Effector memory CD4-positive, alpha-beta T cell (primary cell): ENCODE results near the gene GALC.

ENCODE experiments used
- DNase-seq, 3 donors: peaks; one replicate each; pipeline ENCODE4 v3.0.0-alpha.2; 2020
- H3K27ac ChIP-seq: 2 replicates; pipeline ENCODE4 v1.7.0; 2013; ENCODE audit warnings: mild to moderate bottlenecking, low read length, moderate library complexity; ENCODE audit not compliant: insufficient read depth, poor library complexity, severe bottlenecking
- H3K27me3 ChIP-seq: replicated peaks from 2 replicates; pipeline ENCODE4 v1.7.0; 2013; ENCODE audit warnings: mild to moderate bottlenecking, low read length; ENCODE audit not compliant: insufficient read depth, control insufficient read depth, poor library complexity, severe bottlenecking
- H3K36me3 ChIP-seq: 2 replicates; pipeline ENCODE4 v1.7.0; 2013; ENCODE audit warnings: mild to moderate bottlenecking, low read length, moderate library complexity; ENCODE audit not compliant: control insufficient read depth, insufficient read depth
- H3K4me1 ChIP-seq: 2 replicates; pipeline ENCODE4 v1.7.0; 2013; ENCODE audit warnings: low read length, mild to moderate bottlenecking; ENCODE audit not compliant: control insufficient read depth, insufficient read depth, poor library complexity, severe bottlenecking
- H3K4me3 ChIP-seq: 2 replicates; pipeline ENCODE4 v1.7.0; 2013; ENCODE audit warnings: low read length, low read depth, mild to moderate bottlenecking; ENCODE audit not compliant: insufficient read depth, poor library complexity, severe bottlenecking
- H3K9me3 ChIP-seq: 2 replicates; pipeline ENCODE4 v1.7.0; 2013; ENCODE audit warnings: mild to moderate bottlenecking, low read length, moderate library complexity; ENCODE audit not compliant: control insufficient read depth

GALC gene

DNA sequence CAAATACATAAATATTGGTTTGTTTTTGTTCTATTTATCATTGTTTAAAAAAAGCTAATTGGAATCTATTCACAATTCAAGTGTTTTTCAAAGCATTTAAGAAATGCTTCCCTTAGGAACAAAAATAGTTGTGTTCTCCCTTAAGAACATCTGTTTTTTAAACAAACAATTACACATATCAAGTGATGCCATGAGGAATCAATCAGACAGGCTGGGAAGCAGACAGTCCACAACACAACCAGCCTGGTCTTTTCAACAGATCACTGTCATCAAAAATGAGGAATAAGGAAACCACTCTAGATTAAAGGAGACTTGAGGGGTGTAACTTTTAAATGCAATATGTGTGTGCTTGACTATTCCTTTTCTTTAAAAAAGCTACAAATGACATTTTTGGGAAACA is 25.5 kb downstream of the GALC start:
- H3K27me3 ChIP-seq = no peaks in the 10 kb centered on the region
- H3K27ac ChIP-seq = no peak overlapping the region
- H3K9me3 ChIP-seq = no peaks in the 10 kb centered on the region
- no peak overlapping the region for H3K4me3 ChIP-seq
- no peak for DNase-seq
- H3K4me1 ChIP-seq = no peaks in the 10 kb centered on the region
- peaks cover 35% of the 10 kb centered on the region for H3K36me3 ChIP-seq

DNA sequence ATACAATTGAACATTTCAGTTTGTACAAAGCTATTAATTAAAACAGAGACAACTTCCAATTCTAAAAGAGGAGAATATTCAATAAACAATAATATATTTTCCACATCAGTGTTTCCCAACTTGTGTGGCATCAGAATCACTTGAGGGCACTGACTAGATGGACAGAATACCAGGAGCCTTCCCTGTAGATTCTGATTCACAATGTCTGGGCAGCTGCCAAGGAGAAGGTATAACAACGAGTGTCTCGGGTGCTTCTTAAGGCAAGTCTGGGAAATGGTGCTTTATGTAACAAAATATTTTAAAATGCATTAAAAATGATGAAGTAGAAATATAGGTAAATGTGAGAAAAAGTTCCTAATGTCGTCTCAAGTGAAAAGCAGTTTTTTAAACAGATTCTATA is 26.2 kb downstream of the GALC start:
- peaks cover 35% of the 10 kb centered on the region for H3K36me3 ChIP-seq
- no peak overlapping the region for H3K27ac ChIP-seq
- no peaks in the 10 kb centered on the region for H3K27me3 ChIP-seq
- no peaks in the 10 kb centered on the region for H3K4me1 ChIP-seq
- no peak overlapping the region for H3K4me3 ChIP-seq
- H3K9me3 ChIP-seq = no peaks in the 10 kb centered on the region
- no peak for DNase-seq

DNA sequence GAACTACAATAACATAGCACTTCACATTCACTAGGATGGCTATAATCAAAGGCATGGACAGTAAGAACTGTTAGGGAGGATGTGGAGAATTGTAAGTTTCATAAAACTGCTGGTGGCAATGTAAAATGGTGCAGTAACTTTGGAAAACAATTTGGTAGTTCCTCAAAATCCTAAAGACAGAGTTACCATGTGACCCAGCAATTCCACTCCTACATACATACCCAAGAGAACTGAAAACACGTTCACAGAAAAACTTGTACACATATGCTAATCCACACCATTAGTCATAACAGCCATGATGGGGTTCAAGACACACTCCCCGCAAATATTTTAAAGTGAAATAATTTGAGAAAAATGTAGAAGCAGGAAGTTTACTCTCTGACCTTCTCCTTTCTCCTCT is 31.7 kb downstream of the GALC start:
- Histone ChIP-seq H3K36me3 (peaks cover 17% of the 10 kb centered on the region), H3K27ac (no peak overlapping the region), H3K4me3 (no peak overlapping the region), H3K9me3 (no peaks in the 10 kb centered on the region), H3K27me3 (no peaks in the 10 kb centered on the region), H3K4me1 (no peaks in the 10 kb centered on the region)
- no peak for DNase-seq

DNA sequence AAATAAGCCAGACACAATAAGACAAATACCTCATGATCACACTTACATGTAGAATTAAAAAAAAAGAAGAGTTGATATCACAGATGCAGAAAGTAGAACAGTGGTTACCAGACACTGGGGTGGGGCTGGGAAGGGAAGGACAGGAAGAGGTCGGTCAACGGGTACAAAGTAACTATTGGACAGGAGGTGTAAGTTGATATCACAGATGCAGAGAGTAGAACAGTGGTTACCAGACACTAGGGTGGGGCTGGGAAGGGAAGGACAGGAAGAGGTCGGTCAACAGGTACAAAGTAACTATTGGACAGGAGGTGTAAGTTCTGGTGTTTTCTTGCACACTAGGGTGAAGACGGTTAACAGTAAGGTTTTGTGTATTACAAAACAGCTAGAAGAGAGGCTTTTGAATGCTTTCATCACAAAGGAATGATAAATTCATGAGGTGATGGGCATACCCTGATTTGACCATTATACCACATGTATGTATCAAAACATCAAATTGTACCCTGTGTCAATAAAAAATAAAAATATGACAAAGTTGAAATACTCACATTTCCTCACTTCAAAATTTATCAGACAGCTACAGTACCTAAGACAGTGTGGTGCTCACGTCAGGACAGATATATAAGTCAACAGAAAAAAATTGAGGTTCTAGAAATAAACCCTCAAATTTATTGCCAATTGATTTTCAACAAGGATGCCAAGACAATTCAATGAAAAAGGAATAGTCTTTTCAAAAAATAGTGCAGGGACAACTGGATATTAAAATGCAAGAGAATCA is 32.8 kb downstream of the GALC start:
- H3K36me3 ChIP-seq = peaks cover 9% of the 10 kb centered on the region
- no peak overlapping the region for H3K4me3 ChIP-seq
- H3K27ac ChIP-seq = peak overlapping the region; percentile 31
- no peaks in the 10 kb centered on the region for H3K9me3 ChIP-seq
- peaks cover 2% of the 10 kb centered on the region for H3K4me1 ChIP-seq
- peak; percentile 5 to 44 (median 20) for DNase-seq
- H3K27me3 ChIP-seq = no peaks in the 10 kb centered on the region

DNA sequence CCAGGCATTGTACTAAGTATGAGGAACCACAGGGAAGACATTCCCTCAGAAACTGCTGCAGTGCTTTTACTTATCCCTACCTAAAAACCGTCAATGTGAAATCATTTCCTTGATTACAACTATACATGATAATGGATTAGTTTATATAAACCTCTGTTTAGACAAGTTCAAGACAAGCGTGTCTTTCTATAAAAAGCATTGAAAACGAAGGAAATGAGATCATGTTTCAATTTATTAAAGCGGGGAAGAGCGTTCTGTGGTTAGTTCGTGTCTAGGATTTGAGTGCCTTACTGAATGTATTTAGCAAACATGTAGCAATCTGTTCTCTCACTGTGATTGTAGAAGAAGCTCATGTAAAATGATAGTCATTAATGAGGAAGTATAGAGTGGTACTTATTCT is 37.5 kb downstream of the GALC start:
- H3K27ac ChIP-seq = no peak overlapping the region
- H3K4me1 ChIP-seq = peaks cover 14% of the 10 kb centered on the region
- H3K36me3 ChIP-seq = no peaks in the 10 kb centered on the region
- H3K4me3 ChIP-seq = no peak overlapping the region
- no peaks in the 10 kb centered on the region for H3K27me3 ChIP-seq
- no peaks in the 10 kb centered on the region for H3K9me3 ChIP-seq
- DNase-seq = no peak

DNA sequence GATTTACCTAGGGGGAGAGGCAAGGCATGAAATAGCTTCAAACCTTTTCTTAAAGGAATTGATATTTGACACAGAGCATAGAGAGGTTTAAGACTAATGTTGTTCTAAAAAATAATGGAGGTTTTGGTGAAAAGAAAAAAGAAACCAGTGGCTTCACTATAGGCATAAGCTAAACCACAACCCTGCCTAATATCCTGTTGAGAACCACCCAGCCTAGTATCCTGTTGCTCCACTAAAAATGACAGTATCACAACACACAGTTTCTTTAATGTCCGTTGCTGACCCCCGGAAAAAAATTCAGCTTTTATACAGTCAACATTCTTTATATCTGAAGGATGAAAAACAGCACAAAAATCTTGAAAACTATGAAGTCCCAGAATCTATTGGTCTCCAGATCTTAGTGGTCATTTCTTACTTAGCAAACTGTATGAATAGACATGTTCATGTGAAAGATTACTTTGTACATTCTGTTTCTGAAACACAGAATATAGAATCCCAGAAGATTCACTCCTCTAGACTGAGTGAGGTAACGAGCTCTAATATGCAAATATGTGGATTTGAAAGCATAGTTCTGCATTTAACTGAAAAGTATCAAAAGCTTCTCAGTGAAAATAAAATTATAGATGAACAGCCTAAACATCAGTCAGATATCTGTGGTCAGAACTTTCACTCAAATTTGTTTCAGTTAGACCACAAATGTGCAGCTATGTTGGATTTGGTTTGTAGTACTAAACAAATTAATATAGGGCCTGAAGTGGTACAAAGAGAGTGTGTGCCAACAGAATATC is 40.5 kb downstream of the GALC start:
- no peak for DNase-seq
- Histone ChIP-seq H3K27ac (peak overlapping the region; percentile 46), H3K4me3 (peak overlapping the region; percentile 14), H3K9me3 (no peaks in the 10 kb centered on the region), H3K36me3 (no peaks in the 10 kb centered on the region), H3K27me3 (no peaks in the 10 kb centered on the region), H3K4me1 (peaks cover 18% of the 10 kb centered on the region)

DNA sequence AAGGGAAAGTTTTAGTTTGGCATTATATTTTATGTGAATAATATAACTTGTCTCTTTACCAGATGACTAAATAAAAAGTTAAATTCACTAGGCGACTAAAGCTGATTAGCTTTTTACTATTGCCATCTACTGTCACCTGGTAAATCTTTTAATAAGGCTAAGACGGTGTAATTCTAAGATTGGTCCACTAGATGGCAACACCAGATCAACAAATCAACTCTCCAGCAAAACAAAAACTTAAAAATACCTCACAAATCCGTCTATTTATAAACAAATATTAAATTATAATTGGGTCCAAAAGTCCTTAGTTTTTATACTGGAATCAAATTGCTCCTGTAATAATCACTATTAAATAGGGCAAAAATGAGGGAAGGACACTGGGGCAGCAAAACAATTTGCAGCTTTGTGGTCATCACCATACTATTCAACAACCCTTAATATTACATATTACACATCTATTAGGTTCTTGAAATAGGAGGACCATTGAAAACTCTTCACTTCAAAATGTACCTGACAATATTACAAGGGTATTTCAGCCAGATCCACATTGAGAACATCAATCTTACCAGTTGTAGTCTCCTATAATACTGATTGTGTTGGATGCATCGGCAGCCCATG is 47.9 kb downstream of the GALC start:
- peaks cover 8% of the 10 kb centered on the region for H3K4me1 ChIP-seq
- no peak overlapping the region for H3K27ac ChIP-seq
- no peak overlapping the region for H3K4me3 ChIP-seq
- peaks cover 24% of the 10 kb centered on the region for H3K36me3 ChIP-seq
- H3K9me3 ChIP-seq = no peaks in the 10 kb centered on the region
- no peak for DNase-seq
- no peaks in the 10 kb centered on the region for H3K27me3 ChIP-seq

DNA sequence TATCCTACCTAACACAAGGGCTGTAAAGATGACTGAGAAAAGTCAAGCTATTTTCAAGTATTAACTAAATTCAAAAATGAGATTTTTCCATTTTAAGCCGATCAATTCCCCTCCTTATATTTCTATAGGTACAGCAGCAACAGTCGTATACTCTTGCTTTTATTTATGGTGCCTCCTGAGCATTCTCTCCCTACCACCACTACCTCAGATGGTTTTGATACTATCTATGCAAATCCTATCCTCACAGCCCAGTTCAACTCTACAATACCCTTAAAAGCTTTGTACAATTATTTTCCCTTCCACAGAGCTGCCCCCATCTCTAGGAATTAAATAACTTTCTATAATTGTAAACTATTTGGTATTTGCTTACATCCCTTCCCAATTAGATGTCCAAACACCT is 52.1 kb downstream of the GALC start:
- no peak overlapping the region for H3K27ac ChIP-seq
- H3K4me3 ChIP-seq = no peak overlapping the region
- no peaks in the 10 kb centered on the region for H3K27me3 ChIP-seq
- no peak for DNase-seq
- no peaks in the 10 kb centered on the region for H3K9me3 ChIP-seq
- H3K4me1 ChIP-seq = peaks cover 4% of the 10 kb centered on the region
- peaks cover 28% of the 10 kb centered on the region for H3K36me3 ChIP-seq

DNA sequence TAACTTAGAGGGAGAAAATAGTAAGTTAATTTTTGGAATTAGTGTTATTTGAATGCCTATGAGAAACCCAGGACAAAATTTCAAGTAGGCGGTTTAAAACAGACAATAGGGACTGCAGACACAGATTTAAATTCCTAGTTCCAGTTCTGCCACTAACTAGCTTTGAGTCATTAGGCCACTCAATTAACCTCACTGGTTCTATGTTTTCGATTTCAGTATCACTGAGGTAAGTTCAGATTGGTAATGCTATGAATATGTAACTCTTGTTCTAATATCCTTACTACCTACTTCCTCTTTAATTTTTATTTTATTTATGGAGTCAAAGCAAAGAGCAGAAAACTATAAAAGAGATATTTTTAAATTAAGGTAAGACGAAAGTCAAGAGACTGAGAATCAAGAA is 52.6 kb downstream of the GALC start:
- Histone ChIP-seq H3K27me3 (no peaks in the 10 kb centered on the region), H3K27ac (no peak overlapping the region), H3K4me1 (peaks cover 3% of the 10 kb centered on the region), H3K4me3 (no peak overlapping the region), H3K36me3 (peaks cover 28% of the 10 kb centered on the region), H3K9me3 (no peaks in the 10 kb centered on the region)
- no peak for DNase-seq

DNA sequence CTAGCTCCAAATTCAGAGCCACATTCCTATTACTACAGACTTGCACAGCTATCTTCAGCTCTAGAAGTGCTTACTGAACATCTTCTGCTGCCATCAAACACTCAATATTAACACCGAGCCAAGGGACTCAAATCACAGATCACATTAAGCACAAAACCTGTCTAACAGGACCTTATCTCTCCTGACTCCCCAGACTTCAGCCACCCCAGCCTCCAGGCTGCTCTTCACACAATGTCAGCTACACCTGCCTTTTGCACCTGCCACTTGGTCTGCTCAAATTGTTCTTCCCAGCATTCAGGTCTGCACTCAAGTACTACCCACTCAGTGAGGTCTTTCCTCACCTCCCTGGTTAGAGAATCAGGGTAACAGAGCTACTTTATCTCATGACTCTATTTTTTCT is 57.1 kb downstream of the GALC start:
- Histone ChIP-seq H3K4me3 (no peak overlapping the region), H3K9me3 (no peaks in the 10 kb centered on the region), H3K27me3 (no peaks in the 10 kb centered on the region), H3K27ac (no peak overlapping the region), H3K36me3 (peaks cover 35% of the 10 kb centered on the region), H3K4me1 (no peaks in the 10 kb centered on the region)
- no peak for DNase-seq
